Measurements from ENCODE around the gene ATXN2L. TPM values are rescaled to one million over a fixed set of nuclear protein-coding genes. Genes with fewer than 3 reads are reported as not detected.

ATXN2L gene
- total and polyA plus RNA-seq, 2 of the 13 experiments (the other 11 are each of a cell fraction or from before 2014, with no cell fraction given): 40.8 to 55.1 TPM

DNA sequence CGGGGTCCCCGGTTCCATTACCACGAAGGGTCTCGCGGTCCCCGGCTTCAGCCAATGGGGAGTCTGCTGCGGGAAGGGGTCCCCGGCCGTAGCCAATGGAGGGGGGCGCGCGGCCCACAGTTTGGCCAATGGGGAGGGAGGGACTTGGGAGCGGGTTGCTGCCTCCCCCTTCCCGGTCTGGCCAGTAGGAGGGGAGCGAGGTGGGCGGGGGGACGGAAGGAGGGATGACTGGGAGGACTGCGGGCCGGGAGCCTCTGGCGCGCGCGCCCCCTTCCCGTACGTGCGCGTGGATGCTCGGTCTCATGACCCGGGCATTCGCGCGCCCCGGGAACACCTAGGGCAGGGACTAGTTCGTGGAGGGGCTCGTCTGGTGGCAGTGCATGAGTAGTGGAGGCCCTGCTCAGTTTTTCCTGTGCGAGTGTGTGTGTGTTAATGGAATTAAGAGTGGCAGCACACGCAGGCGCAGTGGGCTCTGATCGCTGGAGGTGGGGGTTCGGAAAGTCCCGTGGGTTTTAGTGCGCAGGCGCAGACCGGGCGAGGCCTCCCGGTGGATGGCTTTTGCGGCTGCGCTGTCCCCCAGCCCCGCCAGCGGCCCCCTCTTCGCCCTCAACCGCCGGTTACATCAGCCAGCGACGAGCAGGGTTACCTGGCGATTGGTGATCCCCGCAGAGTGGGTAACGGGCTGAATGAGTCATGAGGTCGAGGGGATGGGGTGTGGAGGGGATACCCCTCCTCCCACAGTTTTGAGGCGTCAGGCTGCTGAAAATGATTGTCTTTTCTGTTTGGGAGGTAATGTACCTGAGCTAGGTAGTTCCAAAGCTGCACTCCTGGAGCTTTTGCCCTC is 1.3 kb downstream of the ATXN2L start (continued):
- TF ChIP-seq, protein P1, sequence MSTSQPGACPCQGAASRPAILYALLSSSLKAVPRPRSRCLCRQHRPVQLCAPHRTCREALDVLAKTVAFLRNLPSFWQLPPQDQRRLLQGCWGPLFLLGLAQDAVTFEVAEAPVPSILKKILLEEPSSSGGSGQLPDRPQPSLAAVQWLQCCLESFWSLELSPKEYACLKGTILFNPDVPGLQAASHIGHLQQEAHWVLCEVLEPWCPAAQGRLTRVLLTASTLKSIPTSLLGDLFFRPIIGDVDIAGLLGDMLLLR (CRISPR knock-in tag; IDR thresholded peaks at IDR 0.05): peak; percentile 76; the same call in 1 of the 2 replicates
- TF ChIP-seq ZNF543 (CRISPR knock-in tag; IDR thresholded peaks at IDR 0.05) (0 out of 2 replicates have a peak, but pooled peaks have one; percentile 37), CC2D1A (CRISPR knock-in tag; IDR thresholded peaks at IDR 0.05) (no peak), ZNF790 (CRISPR knock-in tag; IDR thresholded peaks at IDR 0.05; ENCODE audit: borderline replicate concordance) (no peak), ZSCAN12 (CRISPR knock-in tag; IDR thresholded peaks at IDR 0.05) (no peak), PHF21A (CRISPR knock-in tag; IDR thresholded peaks at IDR 0.05) (peak; percentile 82), SP4 (CRISPR knock-in tag; IDR thresholded peaks at IDR 0.05) (peak; percentile 71; the same call in 1 of the 2 replicates), RBM22 (optimal IDR thresholded peaks at IDR 0.05; ENCODE audit: low read length) (no peak)
- TF ChIP-seq, protein P2, sequence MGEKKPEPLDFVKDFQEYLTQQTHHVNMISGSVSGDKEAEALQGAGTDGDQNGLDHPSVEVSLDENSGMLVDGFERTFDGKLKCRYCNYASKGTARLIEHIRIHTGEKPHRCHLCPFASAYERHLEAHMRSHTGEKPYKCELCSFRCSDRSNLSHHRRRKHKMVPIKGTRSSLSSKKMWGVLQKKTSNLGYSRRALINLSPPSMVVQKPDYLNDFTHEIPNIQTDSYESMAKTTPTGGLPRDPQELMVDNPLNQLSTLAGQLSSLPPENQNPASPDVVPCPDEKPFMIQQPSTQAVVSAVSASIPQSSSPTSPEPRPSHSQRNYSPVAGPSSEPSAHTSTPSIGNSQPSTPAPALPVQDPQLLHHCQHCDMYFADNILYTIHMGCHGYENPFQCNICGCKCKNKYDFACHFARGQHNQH (CRISPR knock-in tag; IDR thresholded peaks at IDR 0.05): peak; percentile 59
- TF ChIP-seq, protein P3, sequence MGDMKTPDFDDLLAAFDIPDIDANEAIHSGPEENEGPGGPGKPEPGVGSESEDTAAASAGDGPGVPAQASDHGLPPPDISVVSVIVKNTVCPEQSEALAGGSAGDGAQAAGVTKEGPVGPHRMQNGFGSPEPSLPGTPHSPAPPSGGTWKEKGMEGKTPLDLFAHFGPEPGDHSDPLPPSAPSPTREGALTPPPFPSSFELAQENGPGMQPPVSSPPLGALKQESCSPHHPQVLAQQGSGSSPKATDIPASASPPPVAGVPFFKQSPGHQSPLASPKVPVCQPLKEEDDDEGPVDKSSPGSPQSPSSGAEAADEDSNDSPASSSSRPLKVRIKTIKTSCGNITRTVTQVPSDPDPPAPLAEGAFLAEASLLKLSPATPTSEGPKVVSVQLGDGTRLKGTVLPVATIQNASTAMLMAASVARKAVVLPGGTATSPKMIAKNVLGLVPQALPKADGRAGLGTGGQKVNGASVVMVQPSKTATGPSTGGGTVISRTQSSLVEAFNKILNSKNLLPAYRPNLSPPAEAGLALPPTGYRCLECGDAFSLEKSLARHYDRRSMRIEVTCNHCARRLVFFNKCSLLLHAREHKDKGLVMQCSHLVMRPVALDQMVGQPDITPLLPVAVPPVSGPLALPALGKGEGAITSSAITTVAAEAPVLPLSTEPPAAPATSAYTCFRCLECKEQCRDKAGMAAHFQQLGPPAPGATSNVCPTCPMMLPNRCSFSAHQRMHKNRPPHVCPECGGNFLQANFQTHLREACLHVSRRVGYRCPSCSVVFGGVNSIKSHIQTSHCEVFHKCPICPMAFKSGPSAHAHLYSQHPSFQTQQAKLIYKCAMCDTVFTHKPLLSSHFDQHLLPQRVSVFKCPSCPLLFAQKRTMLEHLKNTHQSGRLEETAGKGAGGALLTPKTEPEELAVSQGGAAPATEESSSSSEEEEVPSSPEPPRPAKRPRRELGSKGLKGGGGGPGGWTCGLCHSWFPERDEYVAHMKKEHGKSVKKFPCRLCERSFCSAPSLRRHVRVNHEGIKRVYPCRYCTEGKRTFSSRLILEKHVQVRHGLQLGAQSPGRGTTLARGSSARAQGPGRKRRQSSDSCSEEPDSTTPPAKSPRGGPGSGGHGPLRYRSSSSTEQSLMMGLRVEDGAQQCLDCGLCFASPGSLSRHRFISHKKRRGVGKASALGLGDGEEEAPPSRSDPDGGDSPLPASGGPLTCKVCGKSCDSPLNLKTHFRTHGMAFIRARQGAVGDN (CRISPR knock-in tag; IDR thresholded peaks at IDR 0.05): peak; percentile 83
- TF ChIP-seq, protein P4, sequence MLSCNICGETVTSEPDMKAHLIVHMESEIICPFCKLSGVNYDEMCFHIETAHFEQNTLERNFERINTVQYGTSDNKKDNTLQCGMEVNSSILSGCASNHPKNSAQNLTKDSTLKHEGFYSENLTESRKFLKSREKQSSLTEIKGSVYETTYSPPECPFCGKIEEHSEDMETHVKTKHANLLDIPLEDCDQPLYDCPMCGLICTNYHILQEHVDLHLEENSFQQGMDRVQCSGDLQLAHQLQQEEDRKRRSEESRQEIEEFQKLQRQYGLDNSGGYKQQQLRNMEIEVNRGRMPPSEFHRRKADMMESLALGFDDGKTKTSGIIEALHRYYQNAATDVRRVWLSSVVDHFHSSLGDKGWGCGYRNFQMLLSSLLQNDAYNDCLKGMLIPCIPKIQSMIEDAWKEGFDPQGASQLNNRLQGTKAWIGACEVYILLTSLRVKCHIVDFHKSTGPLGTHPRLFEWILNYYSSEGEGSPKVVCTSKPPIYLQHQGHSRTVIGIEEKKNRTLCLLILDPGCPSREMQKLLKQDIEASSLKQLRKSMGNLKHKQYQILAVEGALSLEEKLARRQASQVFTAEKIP (CRISPR knock-in tag; IDR thresholded peaks at IDR 0.05; ENCODE audit: borderline replicate concordance): no peak
- TF ChIP-seq, protein P5, sequence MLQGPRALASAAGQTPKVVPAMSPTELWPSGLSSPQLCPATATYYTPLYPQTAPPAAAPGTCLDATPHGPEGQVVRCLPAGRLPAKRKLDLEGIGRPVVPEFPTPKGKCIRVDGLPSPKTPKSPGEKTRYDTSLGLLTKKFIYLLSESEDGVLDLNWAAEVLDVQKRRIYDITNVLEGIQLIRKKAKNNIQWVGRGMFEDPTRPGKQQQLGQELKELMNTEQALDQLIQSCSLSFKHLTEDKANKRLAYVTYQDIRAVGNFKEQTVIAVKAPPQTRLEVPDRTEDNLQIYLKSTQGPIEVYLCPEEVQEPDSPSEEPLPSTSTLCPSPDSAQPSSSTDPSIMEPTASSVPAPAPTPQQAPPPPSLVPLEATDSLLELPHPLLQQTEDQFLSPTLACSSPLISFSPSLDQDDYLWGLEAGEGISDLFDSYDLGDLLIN (CRISPR knock-in tag; IDR thresholded peaks at IDR 0.05; ENCODE audit: borderline replicate concordance): peak; percentile 72; the same call in 1 of the 2 replicates
- TF ChIP-seq, protein P6, sequence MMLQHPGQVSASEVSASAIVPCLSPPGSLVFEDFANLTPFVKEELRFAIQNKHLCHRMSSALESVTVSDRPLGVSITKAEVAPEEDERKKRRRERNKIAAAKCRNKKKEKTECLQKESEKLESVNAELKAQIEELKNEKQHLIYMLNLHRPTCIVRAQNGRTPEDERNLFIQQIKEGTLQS (CRISPR knock-in tag; IDR thresholded peaks at IDR 0.05): peak; percentile 60
- TF ChIP-seq, protein P7, sequence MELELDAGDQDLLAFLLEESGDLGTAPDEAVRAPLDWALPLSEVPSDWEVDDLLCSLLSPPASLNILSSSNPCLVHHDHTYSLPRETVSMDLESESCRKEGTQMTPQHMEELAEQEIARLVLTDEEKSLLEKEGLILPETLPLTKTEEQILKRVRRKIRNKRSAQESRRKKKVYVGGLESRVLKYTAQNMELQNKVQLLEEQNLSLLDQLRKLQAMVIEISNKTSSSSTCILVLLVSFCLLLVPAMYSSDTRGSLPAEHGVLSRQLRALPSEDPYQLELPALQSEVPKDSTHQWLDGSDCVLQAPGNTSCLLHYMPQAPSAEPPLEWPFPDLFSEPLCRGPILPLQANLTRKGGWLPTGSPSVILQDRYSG (CRISPR knock-in tag; IDR thresholded peaks at IDR 0.05): no peak
- TF ChIP-seq, protein P8, sequence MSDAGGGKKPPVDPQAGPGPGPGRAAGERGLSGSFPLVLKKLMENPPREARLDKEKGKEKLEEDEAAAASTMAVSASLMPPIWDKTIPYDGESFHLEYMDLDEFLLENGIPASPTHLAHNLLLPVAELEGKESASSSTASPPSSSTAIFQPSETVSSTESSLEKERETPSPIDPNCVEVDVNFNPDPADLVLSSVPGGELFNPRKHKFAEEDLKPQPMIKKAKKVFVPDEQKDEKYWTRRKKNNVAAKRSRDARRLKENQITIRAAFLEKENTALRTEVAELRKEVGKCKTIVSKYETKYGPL (CRISPR knock-in tag; IDR thresholded peaks at IDR 0.05): 0 out of 2 replicates have a peak, but pooled peaks have one; percentile 39
